ENCODE measurements around the gene TPBG. TPM values are rescaled to one million over a fixed set of nuclear protein-coding genes. Genes with fewer than 3 reads are reported as not detected.

The TPBG gene
- 47.5 and 67.0 TPM in 2 replicates for total RNA-seq

DNA sequence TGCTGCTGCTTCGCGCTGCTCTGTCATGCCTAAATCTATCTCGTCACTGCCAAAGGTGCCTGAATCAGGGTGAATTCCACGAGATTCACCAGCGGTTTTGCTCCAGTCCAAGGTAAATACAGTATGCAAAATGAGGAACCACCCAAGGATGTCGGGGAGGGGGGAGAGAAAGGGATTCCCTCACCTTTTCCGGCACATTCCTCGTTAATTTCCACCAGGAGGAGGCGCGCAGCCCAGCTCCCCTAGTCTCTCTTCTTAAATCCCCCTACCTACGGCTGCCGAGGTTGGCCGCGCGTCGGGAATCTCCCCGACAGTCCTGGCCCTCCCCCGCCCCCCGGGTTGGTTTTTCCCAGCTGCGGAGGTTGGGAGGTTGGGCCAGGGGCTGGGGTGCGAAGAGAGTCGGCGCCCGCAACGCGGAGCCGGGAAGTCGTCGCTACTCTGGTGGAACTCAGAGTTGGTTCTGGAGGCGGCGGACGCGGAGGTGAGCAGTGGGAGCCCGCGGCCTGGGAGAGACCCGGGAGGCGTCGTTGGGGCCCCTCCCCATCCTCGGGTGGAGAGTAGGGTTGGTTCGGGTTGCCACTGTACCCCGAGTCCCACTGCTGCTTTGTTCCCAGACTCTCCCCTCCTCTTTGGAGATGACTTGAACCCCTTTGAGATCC is at the start of gene TPBG:
Gene TPBG (plus strand): TSS at position 390 of the 659 bp plus-strand sequence. CDS start 1,145 bp downstream, outside the sequence.
- TF ChIP-seq, protein P1, sequence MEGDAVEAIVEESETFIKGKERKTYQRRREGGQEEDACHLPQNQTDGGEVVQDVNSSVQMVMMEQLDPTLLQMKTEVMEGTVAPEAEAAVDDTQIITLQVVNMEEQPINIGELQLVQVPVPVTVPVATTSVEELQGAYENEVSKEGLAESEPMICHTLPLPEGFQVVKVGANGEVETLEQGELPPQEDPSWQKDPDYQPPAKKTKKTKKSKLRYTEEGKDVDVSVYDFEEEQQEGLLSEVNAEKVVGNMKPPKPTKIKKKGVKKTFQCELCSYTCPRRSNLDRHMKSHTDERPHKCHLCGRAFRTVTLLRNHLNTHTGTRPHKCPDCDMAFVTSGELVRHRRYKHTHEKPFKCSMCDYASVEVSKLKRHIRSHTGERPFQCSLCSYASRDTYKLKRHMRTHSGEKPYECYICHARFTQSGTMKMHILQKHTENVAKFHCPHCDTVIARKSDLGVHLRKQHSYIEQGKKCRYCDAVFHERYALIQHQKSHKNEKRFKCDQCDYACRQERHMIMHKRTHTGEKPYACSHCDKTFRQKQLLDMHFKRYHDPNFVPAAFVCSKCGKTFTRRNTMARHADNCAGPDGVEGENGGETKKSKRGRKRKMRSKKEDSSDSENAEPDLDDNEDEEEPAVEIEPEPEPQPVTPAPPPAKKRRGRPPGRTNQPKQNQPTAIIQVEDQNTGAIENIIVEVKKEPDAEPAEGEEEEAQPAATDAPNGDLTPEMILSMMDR (IDR thresholded peaks at IDR 0.05; ENCODE audit: insufficient read depth, low read depth, low read length): peak; percentile 41
- H3K4me3 ChIP-seq (ENCODE audit: low read depth, low read length): peak within 1 kb of the TSS; percentile 88
- DNase-seq (ENCODE audit: low read depth): peak; percentile 64

DNA sequence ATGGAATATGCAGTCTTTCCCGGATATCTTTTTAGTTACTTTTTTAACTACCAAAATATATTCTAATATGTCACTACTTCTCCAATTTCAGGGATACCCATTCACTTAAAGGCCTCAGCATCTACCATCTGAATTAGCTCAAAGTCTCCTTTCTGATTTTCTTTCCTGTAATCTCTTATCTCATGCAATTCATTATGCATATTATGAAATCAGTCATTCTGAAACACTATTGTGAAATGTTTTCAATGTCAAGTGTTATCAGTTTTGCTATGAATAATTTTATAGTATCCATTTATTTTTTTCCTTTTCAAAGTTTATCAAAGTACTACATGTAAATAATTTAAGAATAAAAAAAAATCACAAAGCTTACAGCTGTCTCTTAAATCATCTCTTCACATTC is 41.2 kb upstream of the TPBG start:
- TF ChIP-seq, protein P1 (IDR thresholded peaks at IDR 0.05; ENCODE audit: insufficient read depth, low read depth, low read length): no peak
- DNase-seq (ENCODE audit: low read depth): no peak
- H3K4me3 ChIP-seq (ENCODE audit: low read depth, low read length): no peak overlapping the region

DNA sequence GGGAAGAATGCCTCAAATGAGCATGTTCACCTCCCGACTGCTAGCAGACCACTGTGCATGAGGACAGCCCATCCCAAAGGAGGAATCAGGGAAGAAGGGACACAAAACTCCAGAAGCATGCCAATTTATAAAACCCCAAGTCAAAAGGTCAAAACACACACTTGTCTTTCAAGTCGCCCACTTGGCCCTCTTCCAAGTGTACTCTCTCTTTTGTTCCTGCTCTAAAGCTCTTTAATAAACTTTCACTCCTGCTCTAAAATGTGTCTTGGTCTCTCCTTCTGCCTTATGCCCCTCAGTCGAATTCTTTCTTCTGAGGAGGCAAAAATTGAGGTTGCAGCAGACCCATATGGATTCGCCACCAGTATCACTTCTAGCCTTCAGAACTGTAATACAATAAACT is 33.9 kb upstream of the TPBG start:
- no peak overlapping the region for H3K4me3 ChIP-seq (ENCODE audit: low read depth, low read length)
- TF ChIP-seq, protein P1 (IDR thresholded peaks at IDR 0.05; ENCODE audit: insufficient read depth, low read depth, low read length): no peak
- no peak for DNase-seq (ENCODE audit: low read depth)

- TF ChIP-seq, protein P1 (IDR thresholded peaks at IDR 0.05; ENCODE audit: insufficient read depth, low read depth, low read length): no peak
- no peak overlapping the region for H3K4me3 ChIP-seq (ENCODE audit: low read depth, low read length)
- no peak for DNase-seq (ENCODE audit: low read depth)
Observed at GRCh38 chr6:82330171-82330804, 33.3 kb upstream of the TPBG start.

GRCh38 chr6:82331031-82331773 is 32.4 kb upstream of the TPBG start:
- DNase-seq (ENCODE audit: low read depth): peak; percentile 67
- H3K4me3 ChIP-seq (ENCODE audit: low read depth, low read length): no peak overlapping the region
- TF ChIP-seq, protein P1 (IDR thresholded peaks at IDR 0.05; ENCODE audit: insufficient read depth, low read depth, low read length): peak; percentile 41

DNA sequence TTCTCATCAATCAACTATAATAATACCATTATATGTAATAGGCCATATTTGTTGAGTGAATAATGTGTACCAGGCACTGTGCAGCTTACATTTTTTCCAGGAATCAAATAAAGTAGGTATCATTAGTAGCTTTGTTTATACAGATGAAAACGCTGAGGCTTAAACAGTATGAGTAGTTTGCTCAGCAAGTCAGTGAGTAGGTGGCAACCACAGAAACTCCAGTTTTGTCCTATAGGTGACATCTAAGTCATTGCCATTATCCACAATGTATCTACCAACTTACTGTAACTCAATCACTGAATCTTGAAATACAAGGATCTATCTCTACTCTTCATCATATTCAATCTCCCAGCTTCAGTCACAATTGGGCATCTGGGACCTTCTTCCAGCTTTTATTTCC is 29.8 kb upstream of the TPBG start:
- no peak for DNase-seq (ENCODE audit: low read depth)
- TF ChIP-seq, protein P1 (IDR thresholded peaks at IDR 0.05; ENCODE audit: insufficient read depth, low read depth, low read length): no peak
- no peak overlapping the region for H3K4me3 ChIP-seq (ENCODE audit: low read depth, low read length)

Data from fibroblast of villous mesenchyme (primary cell).